NCI-H2107 (cell line): ENCODE measurements around the gene PDLIM4.

Source experiments
- DNase-seq: peaks from one replicate; lab custom pipeline; 2025; lab: John Stamatoyannopoulos, UW

Gene PDLIM4

GRCh38 chr5:132253452-132254320 lies 3.8 kb upstream of the PDLIM4 start:
- DNase-seq = no peak

GRCh38 chr5:132254321-132254977 lies 3.0 kb upstream of the PDLIM4 start:
- no peak for DNase-seq

- no peak for DNase-seq
Measured at GRCh38 chr5:132256086-132256782, 1.3 kb upstream of the PDLIM4 start.

- no peak for DNase-seq
Measured at GRCh38 chr5:132256783-132257130, 739 bp upstream of the PDLIM4 start.

GRCh38 chr5:132258102-132259068 lies 889 bp downstream of the PDLIM4 start:
- DNase-seq = no peak

GRCh38 chr5:132259069-132259851 lies 1.8 kb downstream of the PDLIM4 start:
- no peak for DNase-seq

- no peak for DNase-seq
Measured at GRCh38 chr5:132260051-132260450, 2.6 kb downstream of the PDLIM4 start.

GRCh38 chr5:132260714-132261551 lies 3.4 kb downstream of the PDLIM4 start:
- no peak for DNase-seq

- no peak for DNase-seq
Measured at GRCh38 chr5:132261881-132262845, 4.7 kb downstream of the PDLIM4 start.

- no peak for DNase-seq
Measured at GRCh38 chr5:132262882-132263547, 5.5 kb downstream of the PDLIM4 start.

- no peak for DNase-seq
Measured at GRCh38 chr5:132263548-132264261, 6.2 kb downstream of the PDLIM4 start.

GRCh38 chr5:132264546-132265335 lies 7.2 kb downstream of the PDLIM4 start:
- no peak for DNase-seq

GRCh38 chr5:132265336-132266030 lies 8.0 kb downstream of the PDLIM4 start:
- no peak for DNase-seq

GRCh38 chr5:132266031-132266835 lies 8.7 kb downstream of the PDLIM4 start:
- DNase-seq = no peak

GRCh38 chr5:132266836-132267160 lies 9.3 kb downstream of the PDLIM4 start:
- DNase-seq = no peak
